GM19372 (cell line): Measurements from ENCODE around the gene OVOL3.

Experiments used
- ATAC-seq: cut with Tn5 transposase; IDR thresholded peaks from one replicate; pipeline ENCODE4 v1.9.1; 2021; ENCODE audit warnings: mild to moderate bottlenecking, low read depth, moderate library complexity; ENCODE audit not compliant: unreplicated experiment

Gene OVOL3

DNA sequence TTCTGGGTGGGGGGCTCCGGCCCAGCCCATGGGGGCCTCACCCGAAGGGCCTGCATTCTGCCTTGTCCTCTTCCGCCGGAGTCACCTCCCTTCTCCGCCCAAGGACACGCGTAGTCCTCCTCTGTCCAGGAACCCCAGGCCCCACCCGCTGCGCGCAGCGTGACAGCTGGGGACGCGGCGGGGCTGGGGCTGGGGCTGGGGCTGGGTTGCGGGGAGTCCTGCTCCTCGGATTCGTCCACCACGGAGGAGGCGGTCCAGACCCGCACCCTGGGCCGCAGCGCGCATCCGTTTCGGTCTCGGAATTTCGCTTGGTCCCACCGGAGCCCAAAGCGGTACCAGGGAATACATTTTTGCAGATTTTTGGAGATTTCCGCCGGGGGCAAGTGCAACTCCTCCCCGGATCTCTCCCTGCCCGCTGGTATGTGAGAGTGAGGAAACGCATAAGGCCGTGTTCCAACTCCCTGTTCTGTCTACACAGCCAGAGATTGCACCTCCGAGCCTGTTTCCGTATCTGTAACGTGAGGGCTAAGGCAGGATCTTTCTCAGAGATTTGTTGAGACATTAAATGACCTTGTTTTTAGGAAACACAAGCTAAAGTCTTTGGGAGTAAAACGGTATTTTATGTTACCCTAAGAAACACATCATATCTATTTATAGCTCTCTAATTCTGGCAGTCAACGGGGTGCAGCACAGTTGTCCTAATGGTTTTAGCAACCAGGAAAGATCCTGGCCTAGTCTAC is 41.6 kb downstream of the OVOL3 start, which contains the start of gene COX7A1:
Gene COX7A1 (minus strand): TSS at position 96 of the 740 bp plus-strand sequence. CDS start 40 bp downstream, at position 56.
- no peak for ATAC-seq

- ATAC-seq, result no peak
Measured at GRCh38 chr19:36153126-36153525, 42.2 kb downstream of the OVOL3 start.

DNA sequence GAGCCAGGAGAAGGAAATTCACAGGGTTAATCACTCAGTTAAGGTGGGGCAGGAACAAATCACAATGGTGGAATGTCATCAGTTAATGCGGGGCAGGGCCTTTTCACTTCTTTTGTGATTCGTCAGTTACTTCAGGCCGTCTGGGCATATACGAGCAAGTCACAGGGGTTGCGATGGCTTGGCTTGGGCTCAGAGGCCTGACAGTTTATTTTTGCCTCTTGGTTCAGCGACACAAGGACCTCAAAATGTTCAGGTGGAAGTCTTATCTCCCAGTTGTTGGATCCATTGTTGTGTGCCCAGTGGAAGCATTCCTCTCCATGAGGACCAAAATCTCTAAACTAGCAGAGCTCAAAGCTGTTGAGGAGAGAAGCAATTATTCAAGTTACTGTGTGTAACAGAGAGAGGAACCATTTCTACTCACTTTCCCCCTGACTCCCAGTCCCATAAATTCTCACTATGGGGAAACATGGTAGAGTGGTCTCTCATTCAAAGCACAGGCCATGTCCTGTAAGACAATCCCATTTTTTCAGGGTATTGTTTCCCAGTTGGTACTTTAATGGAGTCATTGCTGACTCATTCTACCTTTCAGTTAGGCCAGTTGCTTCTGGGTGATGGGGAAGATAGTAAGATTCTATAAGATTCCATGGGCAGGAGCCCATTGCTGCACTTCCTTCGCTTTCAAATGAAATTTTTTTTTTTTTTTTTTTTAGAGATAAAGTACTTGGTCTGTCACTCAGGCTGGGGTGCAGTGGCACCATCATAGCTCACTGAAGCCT is 50.1 kb downstream of the OVOL3 start:
- ATAC-seq, result no peak
